HAP-1 (cell line): Measurements from ENCODE around the gene NR3C2.

Experiments
- DNase-seq, 2 experiments: peaks; one replicate each; pipeline ENCODE4 v3.0.0-alpha.2; 2016 to 2020; ENCODE audit warnings: low spot score in 2 of 2
- H3K27me3 ChIP-seq: fragments of 250-450 bp; sonication (Bioruptor Pico); 2 replicates; pipeline ENCODE4 v1.5.1; 2020; ENCODE audit warnings: low read depth, mild to moderate bottlenecking, moderate library complexity
- H3K36me3 ChIP-seq: fragments of 250-450 bp; sonication (Bioruptor Pico); replicated peaks from 2 replicates; pipeline ENCODE4 v1.5.1; 2020; ENCODE audit warnings: mild to moderate bottlenecking
- H3K4me1 ChIP-seq: fragments of 250-450 bp; sonication (Bioruptor Pico); 2 replicates; pipeline ENCODE4 v1.5.1; 2020; ENCODE audit warnings: mild to moderate bottlenecking
- H3K4me3 ChIP-seq: fragments of 250-450 bp; sonication (Bioruptor Pico); 2 replicates; pipeline ENCODE4 v1.5.1; 2020; ENCODE audit warnings: mild to moderate bottlenecking, moderate library complexity
- H3K9me3 ChIP-seq: fragments of 250-450 bp; sonication (Bioruptor Pico); 2 replicates; pipeline ENCODE4 v1.5.1; 2020; ENCODE audit warnings: mild to moderate bottlenecking, moderate library complexity
- in situ Hi-C: fragments of 300-500 bp; cut with MboI; formaldehyde crosslinking; loops from 3 replicates; pipeline ENCODE4 v1.14.3; 2020; ENCODE audit warnings: low sequenced_read_pairs, inconsistent platforms, mixed read lengths

Gene NR3C2

DNA sequence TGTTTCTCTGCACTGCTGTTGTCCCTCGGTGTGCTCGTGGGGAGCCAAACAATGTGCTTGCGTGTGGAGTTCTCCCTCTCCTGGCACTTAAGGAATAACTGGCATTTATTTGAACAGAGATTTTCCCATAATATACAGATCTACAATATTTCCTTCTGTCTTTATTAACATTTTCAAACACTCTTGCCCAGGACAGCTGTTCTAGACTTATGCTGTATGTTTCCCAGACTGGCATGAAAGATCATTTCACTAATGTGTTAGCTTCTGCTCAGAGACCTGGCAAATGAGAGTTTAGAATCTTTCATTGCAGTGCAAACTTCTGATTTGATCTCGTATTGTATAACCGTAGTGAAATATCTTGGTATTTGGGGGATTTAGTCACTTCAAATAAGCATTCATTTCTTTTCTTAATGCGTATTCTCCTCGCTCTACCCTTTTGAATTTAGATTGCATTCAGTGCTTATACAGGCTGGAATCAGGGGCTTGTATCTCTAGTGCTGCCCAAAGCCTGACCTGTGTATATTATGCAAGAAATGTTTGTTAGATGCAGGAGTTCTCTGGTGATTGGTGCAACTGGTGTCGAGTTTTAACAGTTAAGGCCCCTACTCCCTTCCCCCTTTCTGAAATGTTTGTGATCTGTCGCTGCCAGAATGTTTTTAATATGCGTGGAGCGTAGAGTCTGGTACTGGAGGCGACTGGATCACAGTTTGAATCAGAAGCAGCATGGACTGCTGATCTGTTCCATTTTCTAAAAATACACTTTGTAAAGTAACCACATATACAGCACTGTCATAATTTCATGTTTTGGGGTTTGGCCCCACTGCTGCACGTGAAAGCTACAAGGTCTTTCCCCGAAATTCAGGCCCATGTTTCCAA lies 384.0 kb downstream of the NR3C2 start:
- Histone ChIP-seq H3K4me3 (no peak overlapping the region), H3K36me3 (no peaks in the 10 kb centered on the region), H3K9me3 (no peaks in the 10 kb centered on the region), H3K4me1 (peaks cover 14% of the 10 kb centered on the region), H3K27me3 (no peaks in the 10 kb centered on the region)
- in situ Hi-C loops = no loop called here
- no peak for DNase-seq

DNA sequence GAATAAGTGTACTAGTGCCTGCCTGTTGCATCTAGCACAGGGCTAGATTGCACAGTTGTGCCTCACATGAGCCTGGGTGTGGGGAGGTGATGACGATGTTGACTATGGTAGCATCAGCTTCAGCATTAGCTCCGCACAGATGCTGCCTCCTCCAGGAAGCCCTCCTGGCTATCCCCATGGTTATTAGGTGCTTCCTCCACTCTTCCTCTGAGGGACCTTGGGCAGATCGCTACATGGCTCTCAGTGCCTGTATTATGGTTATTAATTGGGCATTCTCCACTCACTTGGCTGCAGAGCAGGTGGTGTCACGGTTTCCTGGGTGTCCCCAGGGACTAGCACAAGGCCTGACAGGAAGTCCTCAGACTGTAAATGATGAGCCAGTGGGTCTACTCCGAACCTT lies 384.7 kb downstream of the NR3C2 start:
- in situ Hi-C loops = no loop called here
- peaks cover 14% of the 10 kb centered on the region for H3K4me1 ChIP-seq
- H3K36me3 ChIP-seq = no peaks in the 10 kb centered on the region
- no peaks in the 10 kb centered on the region for H3K9me3 ChIP-seq
- no peak overlapping the region for H3K4me3 ChIP-seq
- no peak for DNase-seq
- H3K27me3 ChIP-seq = no peaks in the 10 kb centered on the region

DNA sequence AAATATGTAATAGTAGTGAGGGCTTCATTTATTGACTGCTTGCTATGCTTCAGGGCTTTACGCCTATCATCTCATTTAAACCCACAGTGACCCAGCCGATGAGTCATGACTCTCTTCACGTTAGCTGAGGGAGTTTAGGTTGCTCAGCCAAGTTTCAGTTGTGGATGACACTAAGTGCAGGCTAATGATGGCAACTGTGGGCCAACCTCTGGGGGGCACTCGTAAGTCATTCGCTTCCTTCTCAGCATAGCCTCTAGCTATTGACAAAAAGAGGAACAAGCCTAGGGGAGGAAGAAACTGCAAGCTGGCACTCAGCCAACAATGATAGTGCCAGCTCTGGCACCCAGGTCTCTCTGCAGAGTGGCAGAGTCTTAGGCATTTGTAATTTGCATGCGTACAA lies 385.3 kb downstream of the NR3C2 start:
- Histone ChIP-seq H3K4me3 (no peak overlapping the region), H3K9me3 (no peaks in the 10 kb centered on the region), H3K27me3 (no peaks in the 10 kb centered on the region), H3K36me3 (no peaks in the 10 kb centered on the region), H3K4me1 (peaks cover 14% of the 10 kb centered on the region)
- in situ Hi-C loops = no loop called here
- DNase-seq = peak in 1 of 2 experiments; percentile 32

DNA sequence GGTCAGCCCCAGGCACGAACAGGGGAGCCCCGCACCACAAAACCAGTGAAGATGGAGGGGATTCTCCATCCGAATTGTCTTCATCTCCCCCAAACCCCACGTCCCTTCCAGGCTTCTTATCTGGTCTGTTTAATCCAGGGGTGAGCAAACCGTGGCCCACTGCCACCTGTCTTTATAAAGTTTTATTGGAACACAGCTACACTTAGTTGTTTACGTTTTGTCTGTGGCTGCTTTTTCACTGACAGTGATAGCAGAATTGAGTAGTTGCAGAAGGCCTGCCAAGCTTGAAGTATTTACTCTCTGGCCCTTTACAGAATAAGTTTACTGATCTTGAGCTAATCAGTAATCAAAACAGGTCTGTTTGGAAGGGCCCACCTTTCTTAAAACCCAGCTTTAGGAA lies 386.4 kb downstream of the NR3C2 start:
- Histone ChIP-seq H3K9me3 (no peaks in the 10 kb centered on the region), H3K4me1 (peaks cover 10% of the 10 kb centered on the region), H3K27me3 (no peaks in the 10 kb centered on the region), H3K36me3 (no peaks in the 10 kb centered on the region), H3K4me3 (no peak overlapping the region)
- no peak for DNase-seq
- in situ Hi-C loops = no loop called here

DNA sequence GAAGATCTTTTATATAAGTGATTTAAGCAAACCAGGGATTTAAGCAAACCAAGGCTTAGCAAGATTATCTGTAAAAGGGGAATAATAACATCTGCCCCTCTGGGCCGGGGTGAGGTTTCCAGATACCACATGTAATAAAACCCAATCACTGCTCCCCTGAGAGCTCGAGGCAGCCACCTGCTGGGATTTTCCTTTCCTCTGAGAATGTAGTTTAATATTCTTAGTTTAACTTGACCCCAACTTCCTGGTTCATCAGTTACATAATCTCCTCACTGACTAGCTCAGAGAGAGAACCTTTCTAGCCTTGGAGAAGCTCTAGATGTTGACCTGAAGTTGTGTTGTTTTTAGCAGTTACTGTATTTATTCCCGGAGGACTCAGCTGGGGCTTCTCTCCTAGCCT lies 387.9 kb downstream of the NR3C2 start:
- peaks cover 5% of the 10 kb centered on the region; the same call in 1 of the 2 replicates for H3K4me1 ChIP-seq
- DNase-seq = peak in 1 of 2 experiments; percentile 24
- no peaks in the 10 kb centered on the region for H3K27me3 ChIP-seq
- H3K9me3 ChIP-seq = no peaks in the 10 kb centered on the region
- H3K4me3 ChIP-seq = no peak overlapping the region
- in situ Hi-C loops = no loop called here
- no peaks in the 10 kb centered on the region for H3K36me3 ChIP-seq

DNA sequence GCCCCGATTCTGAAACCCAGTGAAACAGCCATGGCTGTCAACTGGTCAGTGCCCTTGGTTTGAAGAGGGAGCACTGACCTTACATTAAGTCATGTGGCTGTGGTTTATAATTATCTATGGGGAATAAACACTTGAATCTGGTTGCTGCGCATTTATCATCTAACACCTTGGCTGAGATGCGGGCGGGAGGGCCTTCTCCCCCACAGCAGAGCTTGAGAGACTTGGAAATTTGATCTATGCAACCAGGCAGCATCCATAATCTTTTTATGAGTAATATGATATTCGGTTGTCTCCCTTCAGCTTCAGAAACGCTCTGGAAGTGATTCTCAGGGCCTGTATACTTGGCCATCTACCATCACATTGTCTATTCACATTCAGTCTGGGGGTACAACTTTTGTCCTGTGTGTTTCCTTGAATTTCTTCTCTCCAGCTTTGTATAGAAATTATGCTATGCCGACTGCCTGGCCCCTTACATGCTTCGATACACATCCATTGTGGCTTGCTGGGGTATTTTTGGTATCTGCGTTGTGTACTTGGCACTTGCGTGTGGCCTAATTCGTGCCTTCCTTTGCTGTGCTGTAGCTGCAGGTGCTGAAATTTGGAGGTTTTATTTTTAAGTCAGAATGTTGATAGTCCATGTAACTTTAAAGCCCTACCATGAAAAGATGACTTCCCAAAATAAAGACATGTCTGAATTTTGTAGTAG lies 388.8 kb downstream of the NR3C2 start:
- no peak for DNase-seq

DNA sequence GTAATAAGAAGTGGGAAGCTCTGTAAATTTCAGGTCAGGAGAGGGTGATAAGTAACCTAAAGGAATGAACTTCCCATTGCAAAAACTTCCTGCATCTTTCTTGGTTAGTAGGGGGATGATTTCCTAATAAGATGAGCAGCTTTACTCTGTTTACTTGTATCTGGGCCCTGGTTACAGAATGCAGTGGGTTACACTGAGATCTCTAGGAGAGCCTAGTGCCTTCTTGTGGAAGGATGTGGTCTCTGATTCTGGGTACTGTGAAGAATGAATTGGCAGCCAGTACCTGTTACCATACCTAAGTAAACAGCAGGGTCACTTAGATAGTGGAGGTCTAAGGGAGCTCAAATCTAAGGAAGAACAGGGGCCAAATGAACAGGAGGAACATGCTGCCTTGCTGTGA lies 389.8 kb downstream of the NR3C2 start:
- Histone ChIP-seq H3K36me3 (no peaks in the 10 kb centered on the region), H3K4me1 (peaks cover 5% of the 10 kb centered on the region; the same call in 1 of the 2 replicates), H3K27me3 (no peaks in the 10 kb centered on the region), H3K9me3 (no peaks in the 10 kb centered on the region), H3K4me3 (no peak overlapping the region)
- DNase-seq = no peak
- in situ Hi-C loops = no loop called here

More for the DNA sequence above, 388.8 kb downstream of the NR3C2 start:
- Histone ChIP-seq H3K4me3 (no peak overlapping the region), H3K9me3 (no peaks in the 10 kb centered on the region), H3K36me3 (no peaks in the 10 kb centered on the region), H3K4me1 (peaks cover 5% of the 10 kb centered on the region; the same call in 1 of the 2 replicates), H3K27me3 (no peaks in the 10 kb centered on the region)
- in situ Hi-C loops = no loop called here

DNA sequence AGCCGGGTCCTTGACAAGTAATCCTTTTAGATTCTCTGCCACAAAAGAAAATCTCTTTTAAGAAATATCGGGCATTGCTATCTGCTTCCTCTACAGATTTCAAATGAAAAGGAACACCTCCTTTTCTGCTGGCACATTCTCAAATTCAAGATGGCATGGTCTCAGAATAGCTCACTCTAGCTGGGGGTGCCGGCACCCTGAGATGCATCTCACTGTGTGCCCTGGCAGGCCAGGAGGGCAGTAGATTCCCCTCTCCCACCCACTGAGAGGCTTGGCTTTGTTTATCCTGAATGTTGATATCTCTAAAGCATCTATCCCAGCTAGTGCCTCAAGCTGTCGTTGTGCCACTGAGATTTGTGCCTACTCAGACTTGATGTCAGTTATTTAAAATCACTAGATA lies 390.8 kb downstream of the NR3C2 start:
- Histone ChIP-seq H3K9me3 (no peaks in the 10 kb centered on the region), H3K27me3 (no peaks in the 10 kb centered on the region), H3K4me3 (no peak overlapping the region), H3K36me3 (no peaks in the 10 kb centered on the region), H3K4me1 (peaks cover 5% of the 10 kb centered on the region; the same call in 1 of the 2 replicates)
- DNase-seq = no peak
- in situ Hi-C loops = no loop called here

DNA sequence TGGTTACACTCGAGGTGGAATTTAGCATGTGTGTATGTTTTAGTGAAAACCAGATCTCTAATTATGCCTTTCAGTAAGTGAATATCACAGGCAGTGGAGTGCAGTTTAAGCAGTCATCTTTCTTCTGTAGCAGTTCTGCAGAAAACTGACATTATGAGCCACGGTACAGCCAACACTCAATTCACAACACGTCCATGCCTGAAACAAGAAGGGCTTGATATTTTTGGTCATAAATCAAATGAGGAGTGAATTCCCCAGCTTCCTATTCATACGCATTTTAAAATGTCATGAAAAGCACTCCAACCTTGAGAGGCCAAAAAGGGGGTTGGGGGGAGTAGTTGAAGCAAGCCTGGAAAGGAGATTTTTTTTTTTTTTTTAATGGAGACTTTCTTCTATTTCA lies 393.6 kb downstream of the NR3C2 start:
- no peak for DNase-seq
- in situ Hi-C loops = no loop called here
- no peaks in the 10 kb centered on the region; the same call in 1 of the 2 replicates for H3K4me1 ChIP-seq

DNA sequence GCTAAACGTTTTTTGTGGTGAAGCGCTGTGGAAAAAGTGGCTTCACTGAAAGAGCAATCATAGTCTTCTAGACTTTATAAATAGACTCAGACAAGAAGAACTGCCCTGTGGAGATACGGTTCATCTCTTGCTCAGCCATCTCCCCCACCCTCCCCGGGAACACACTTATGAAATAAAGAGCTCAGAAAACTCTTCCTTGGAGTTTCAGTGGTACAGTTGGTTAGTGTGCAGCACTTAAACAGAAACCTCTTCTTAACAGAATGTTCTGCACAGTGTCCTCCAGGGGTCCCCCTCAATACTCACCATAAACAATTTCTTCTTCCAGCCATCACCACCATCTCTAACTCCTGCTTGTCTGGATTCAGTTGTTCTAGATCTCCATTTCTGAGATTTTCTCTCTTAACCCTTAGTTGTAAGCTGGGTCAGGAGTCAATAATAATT lies 397.3 kb downstream of the NR3C2 start:
- no peaks in the 10 kb centered on the region for H3K27me3 ChIP-seq
- H3K4me1 ChIP-seq = no peaks in the 10 kb centered on the region
- DNase-seq = no peak
- H3K9me3 ChIP-seq = no peaks in the 10 kb centered on the region
- no peak overlapping the region for H3K4me3 ChIP-seq
- H3K36me3 ChIP-seq = no peaks in the 10 kb centered on the region
- in situ Hi-C loops = no loop called here

More for the DNA sequence above, 393.6 kb downstream of the NR3C2 start:
- no peak overlapping the region for H3K4me3 ChIP-seq
- no peaks in the 10 kb centered on the region for H3K9me3 ChIP-seq
- no peaks in the 10 kb centered on the region for H3K36me3 ChIP-seq
- no peaks in the 10 kb centered on the region for H3K27me3 ChIP-seq

DNA sequence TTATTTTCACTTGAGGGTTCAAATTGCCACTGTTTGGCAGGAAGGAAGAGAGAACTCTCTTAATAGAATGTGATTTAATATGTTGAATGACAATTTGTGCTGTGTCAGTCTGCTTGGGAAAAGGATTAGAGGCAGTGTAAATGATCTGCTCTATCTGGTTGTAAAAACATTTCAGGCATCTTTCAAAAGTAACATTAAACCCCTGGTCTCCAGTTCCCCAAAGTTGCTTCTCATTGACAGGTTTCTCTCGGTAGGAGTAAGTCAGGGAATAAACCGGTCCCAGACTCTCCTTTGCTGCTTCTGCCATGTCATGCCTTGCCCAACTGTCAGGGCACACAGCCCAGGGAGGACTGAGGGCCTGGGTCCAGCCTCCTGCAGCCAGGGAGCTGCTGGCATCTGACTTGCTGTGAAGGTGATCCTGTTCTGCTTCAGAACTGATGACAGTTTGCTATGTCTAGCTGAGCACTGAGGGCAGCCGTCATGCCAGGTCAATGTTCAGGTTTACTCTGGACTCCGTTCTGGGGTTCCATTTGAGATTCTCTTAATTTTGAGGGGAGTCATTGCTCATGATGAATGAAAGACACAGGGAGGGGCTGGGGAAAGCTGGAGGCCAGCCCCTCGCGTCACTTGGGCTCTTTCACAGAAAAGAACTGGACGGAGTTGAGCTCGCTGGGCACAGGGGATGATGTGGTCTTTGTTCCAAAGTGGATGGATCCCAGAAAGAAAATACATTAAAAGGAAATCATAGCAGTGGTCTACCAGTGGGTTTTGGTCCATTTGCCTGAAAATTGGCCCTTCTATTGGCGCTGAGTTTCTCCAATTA lies 397.9 kb downstream of the NR3C2 start:
- Histone ChIP-seq H3K4me1 (no peaks in the 10 kb centered on the region), H3K9me3 (no peaks in the 10 kb centered on the region), H3K36me3 (no peaks in the 10 kb centered on the region), H3K27me3 (no peaks in the 10 kb centered on the region), H3K4me3 (no peak overlapping the region)
- in situ Hi-C loops = no loop called here
- DNase-seq = no peak

DNA sequence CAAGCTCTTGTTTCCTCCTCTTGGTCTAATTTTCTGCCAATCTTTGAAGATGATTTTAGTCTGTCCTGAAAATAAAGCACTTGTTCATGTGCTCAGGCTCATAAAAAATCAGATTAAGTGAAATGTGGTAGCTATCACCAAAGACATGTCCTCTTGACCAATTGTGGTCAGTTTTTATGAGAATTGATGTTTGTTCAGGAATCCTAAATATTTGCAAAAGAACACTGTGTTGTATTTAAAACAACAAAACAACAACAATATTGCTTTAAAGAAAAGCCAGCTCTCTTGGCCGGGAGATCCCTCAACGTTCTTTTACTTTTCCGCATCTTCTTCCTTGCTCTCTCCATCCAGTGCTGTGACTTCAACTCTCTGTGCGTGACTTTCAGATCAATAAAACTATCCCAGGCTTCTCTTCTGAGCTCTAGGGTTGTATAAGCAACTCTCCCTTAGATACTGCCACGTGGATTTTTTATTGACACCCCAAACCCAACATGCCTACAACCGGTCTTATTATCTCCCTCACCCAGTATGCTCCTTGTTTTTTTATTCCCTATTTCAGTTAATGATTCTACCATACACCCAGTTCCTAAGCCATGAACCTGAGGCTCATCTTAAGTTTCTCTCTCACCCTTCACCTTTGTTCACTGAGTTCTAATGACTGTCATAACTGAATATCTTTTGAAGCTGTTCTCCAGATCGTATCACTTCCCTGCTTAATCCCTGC lies 400.4 kb downstream of the NR3C2 start:
- Histone ChIP-seq H3K27me3 (no peaks in the 10 kb centered on the region), H3K4me1 (no peaks in the 10 kb centered on the region), H3K36me3 (no peaks in the 10 kb centered on the region), H3K4me3 (no peak overlapping the region), H3K9me3 (no peaks in the 10 kb centered on the region)
- in situ Hi-C loops = no loop called here
- DNase-seq = no peak

DNA sequence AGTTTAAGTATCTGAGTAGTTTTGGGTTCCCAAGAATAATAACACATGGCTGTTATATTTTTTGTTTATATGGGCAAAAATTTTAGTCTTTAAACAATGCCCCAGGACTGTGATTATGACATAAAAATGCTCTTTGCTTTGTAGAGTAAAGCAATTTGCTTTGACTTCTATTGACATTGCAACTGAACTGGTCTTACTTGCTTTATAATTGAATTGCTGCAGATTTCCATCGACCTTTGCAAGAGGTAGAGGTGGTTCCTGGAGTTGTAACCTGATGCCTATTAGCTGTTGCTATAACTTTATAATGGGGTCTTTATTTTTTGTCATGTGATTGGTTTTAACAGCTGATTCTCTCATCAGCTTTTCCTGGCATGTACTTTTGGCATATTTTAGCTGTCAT lies 407.4 kb downstream of the NR3C2 start:
- no peaks in the 10 kb centered on the region for H3K9me3 ChIP-seq
- H3K4me1 ChIP-seq = peaks cover 4% of the 10 kb centered on the region; the same call in 1 of the 2 replicates
- H3K27me3 ChIP-seq = no peaks in the 10 kb centered on the region
- in situ Hi-C loops = no loop called here
- H3K4me3 ChIP-seq = no peak overlapping the region
- no peak for DNase-seq
- H3K36me3 ChIP-seq = no peaks in the 10 kb centered on the region
